ENCODE measurements around the gene AP1G2.

The AP1G2 gene

GRCh38 chr14:23536494-23536893 is 31.1 kb downstream of the AP1G2 start:
- DNase-seq = no peak

- no peak for DNase-seq
Observed at GRCh38 chr14:23535943-23536342, 31.6 kb downstream of the AP1G2 start.

GRCh38 chr14:23533652-23534435 is 33.7 kb downstream of the AP1G2 start:
- no peak for DNase-seq

- no peak for DNase-seq
Observed at GRCh38 chr14:23532658-23533057, 34.9 kb downstream of the AP1G2 start.

- no peak for DNase-seq
Observed at GRCh38 chr14:23531391-23531790, 36.2 kb downstream of the AP1G2 start.

- DNase-seq = peak; percentile 26
Observed at GRCh38 chr14:23530375-23531055, 37.1 kb downstream of the AP1G2 start.

GRCh38 chr14:23529016-23529415 is 38.6 kb downstream of the AP1G2 start:
- no peak for DNase-seq

GRCh38 chr14:23528555-23528954 is 39.0 kb downstream of the AP1G2 start:
- DNase-seq = no peak

GRCh38 chr14:23525611-23526010 is 42.0 kb downstream of the AP1G2 start:
- DNase-seq = no peak

- DNase-seq = no peak
Observed at GRCh38 chr14:23524954-23525353, 42.6 kb downstream of the AP1G2 start.

- no peak for DNase-seq
Observed at GRCh38 chr14:23523229-23524016, 44.2 kb downstream of the AP1G2 start.

- DNase-seq = no peak
Observed at GRCh38 chr14:23522643-23523198, 44.9 kb downstream of the AP1G2 start.

- no peak for DNase-seq
Observed at GRCh38 chr14:23521785-23522640, 45.6 kb downstream of the AP1G2 start.

- no peak for DNase-seq
Observed at GRCh38 chr14:23520899-23521533, 46.6 kb downstream of the AP1G2 start.

GRCh38 chr14:23518709-23519108 is 48.9 kb downstream of the AP1G2 start:
- no peak for DNase-seq

- no peak for DNase-seq
Observed at GRCh38 chr14:23517650-23518326, 49.8 kb downstream of the AP1G2 start.

GRCh38 chr14:23514644-23514957 is 53.0 kb downstream of the AP1G2 start:
- DNase-seq = no peak

- no peak for DNase-seq
Observed at GRCh38 chr14:23513818-23514643, 53.6 kb downstream of the AP1G2 start.

- no peak for DNase-seq
Observed at GRCh38 chr14:23513005-23513817, 54.4 kb downstream of the AP1G2 start.

- no peak for DNase-seq
Observed at GRCh38 chr14:23512156-23512555, 55.4 kb downstream of the AP1G2 start.
